GM12891 (cell line): ENCODE data around the gene CLCF1.

Source experiments
- DNase-seq: peaks from one replicate; pipeline ENCODE4 v3.0.0; 2011; ENCODE audit warnings: low spot score; ENCODE audit not compliant: insufficient read length
- FAIRE-seq: peaks from 2 replicates; lab custom pipeline; 2011; peaks lifted over from hg19 to GRCh38; lab: Jason Lieb, UNC
- PAX5 ChIP-seq: IDR thresholded peaks from 2 replicates; pipeline ENCODE4 v1.6.1; 2011; ENCODE audit warnings: low read length, moderate library complexity, mild to moderate bottlenecking; ENCODE audit not compliant: insufficient read depth, severe bottlenecking
- POLR2A ChIP-seq: IDR thresholded peaks from 2 replicates; pipeline ENCODE4 v1.6.1; 2011; ENCODE audit warnings: low read depth, low read length, control low read depth
- POLR2AphosphoS5 ChIP-seq: IDR thresholded peaks from 2 replicates; pipeline ENCODE4 v1.6.1; 2011; ENCODE audit warnings: low read depth, low read length, control low read depth
- POU2F2 ChIP-seq: IDR thresholded peaks from 2 replicates; pipeline ENCODE4 v1.6.1; 2011; ENCODE audit warnings: low read depth, mild to moderate bottlenecking, control low read depth, low read length, moderate library complexity
- SPI1 ChIP-seq: IDR thresholded peaks from 2 replicates; pipeline ENCODE4 v1.6.1; 2011; ENCODE audit warnings: low read depth, low read length, control low read depth
- TAF1 ChIP-seq: IDR thresholded peaks from 2 replicates; pipeline ENCODE4 v1.6.1; 2011; ENCODE audit warnings: low read depth, low read length, control low read depth

Gene CLCF1

GRCh38 chr11:67395555-67396258 is 22.3 kb upstream of the CLCF1 start:
- FAIRE-seq = no peak
- no peak for DNase-seq
- no peak for TF ChIP-seq TAF1
- TF ChIP-seq PAX5 = no peak
- no peak for TF ChIP-seq SPI1
- TF ChIP-seq POLR2AphosphoS5 = no peak
- TF ChIP-seq POLR2A = no peak
- no peak for TF ChIP-seq POU2F2

- TF ChIP-seq SPI1 (no peak), POLR2A (no peak), TAF1 (no peak), PAX5 (no peak), POU2F2 (no peak), POLR2AphosphoS5 (no peak)
- no peak for FAIRE-seq
These were observed 20.6 kb upstream of the CLCF1 start for GRCh38 chr11:67393990-67394389.

GRCh38 chr11:67393437-67393836 is 20.0 kb upstream of the CLCF1 start:
- FAIRE-seq = no peak
- no peak for DNase-seq
- TF ChIP-seq POU2F2 (no peak), POLR2A (no peak), TAF1 (no peak), SPI1 (no peak), PAX5 (no peak), POLR2AphosphoS5 (no peak)

More at GRCh38 chr11:67393990-67394389, 20.6 kb upstream of the CLCF1 start:
- DNase-seq = no peak

- DNase-seq = no peak
- no peak for FAIRE-seq
These were observed 18.9 kb upstream of the CLCF1 start for GRCh38 chr11:67392183-67392715.

GRCh38 chr11:67391304-67392182 is 18.1 kb upstream of the CLCF1 start, which contains the start of gene RAD9A:
Gene RAD9A, plus strand, starts transcription at chr11:67391986. Its CDS starts 59 bp downstream, at chr11:67392045.
- FAIRE-seq (peak; percentile 94), DNase-seq (peak; percentile 100)
- TF ChIP-seq POLR2A (no peak), POLR2AphosphoS5 (peak; percentile 34; the same call in 1 of the 2 replicates), POU2F2 (no peak), PAX5 (no peak), SPI1 (no peak), TAF1 (no peak)

More at GRCh38 chr11:67392183-67392715, 18.9 kb upstream of the CLCF1 start:
- TF ChIP-seq TAF1 (no peak), POLR2AphosphoS5 (no peak), PAX5 (no peak), SPI1 (no peak), POLR2A (no peak)

- FAIRE-seq = no peak
- TF ChIP-seq POLR2AphosphoS5 = no peak
- no peak for TF ChIP-seq SPI1
- TF ChIP-seq POU2F2 = no peak
- no peak for TF ChIP-seq POLR2A
- no peak for TF ChIP-seq TAF1
- TF ChIP-seq PAX5 = no peak
These were observed 17.5 kb upstream of the CLCF1 start for GRCh38 chr11:67390947-67391303.

GRCh38 chr11:67389477-67389876 is 16.1 kb upstream of the CLCF1 start:
- peak; percentile 13 for FAIRE-seq
- no peak for DNase-seq
- TF ChIP-seq POU2F2 (no peak), POLR2A (no peak), POLR2AphosphoS5 (no peak), SPI1 (no peak), PAX5 (no peak), TAF1 (no peak)

More at GRCh38 chr11:67390947-67391303, 17.5 kb upstream of the CLCF1 start:
- no peak for DNase-seq

- FAIRE-seq = no peak
- TF ChIP-seq PAX5 (no peak), POLR2A (no peak), TAF1 (no peak), POLR2AphosphoS5 (no peak), POU2F2 (no peak), SPI1 (no peak)
These were observed 14.1 kb upstream of the CLCF1 start for GRCh38 chr11:67387518-67387917.

GRCh38 chr11:67387069-67387468 is 13.7 kb upstream of the CLCF1 start:
- no peak for FAIRE-seq
- DNase-seq = no peak
- TF ChIP-seq TAF1 (no peak), POLR2AphosphoS5 (no peak), SPI1 (no peak), POLR2A (no peak), POU2F2 (no peak), PAX5 (no peak)

More at GRCh38 chr11:67387518-67387917, 14.1 kb upstream of the CLCF1 start:
- DNase-seq = no peak
